Progenitor cell of endocrine pancreas (in vitro differentiated cells): ENCODE measurements around the gene PTRHD1. TPM values are rescaled to one million over a fixed set of nuclear protein-coding genes. Genes with fewer than 3 reads are reported as not detected.
"Not testable (repeated sequence)": the region's sequence is repeated elsewhere in the genome, so short reads cannot be mapped to it uniquely, and the experiment has no call there.

Experiments
- DNase-seq: peaks from one replicate; pipeline ENCODE4 v3.0.0; 2021; ENCODE audit warnings: low spot score; ENCODE audit not compliant: unreplicated experiment
- H3K27ac Mint-ChIP-seq: 2 replicates; pipeline ENCODE4 v1.8.0; 2021; ENCODE audit warnings: mild to moderate bottlenecking, moderate library complexity, mixed read lengths
- H3K27me3 Mint-ChIP-seq: 2 replicates; pipeline ENCODE4 v1.8.0; 2021; ENCODE audit warnings: mixed read lengths
- H3K36me3 Mint-ChIP-seq: 2 replicates; pipeline ENCODE4 v1.8.0; 2022; ENCODE audit warnings: mixed read lengths; ENCODE audit not compliant: insufficient read depth
- H3K4me1 Mint-ChIP-seq: 2 replicates; pipeline ENCODE4 v1.8.0; 2021; ENCODE audit warnings: low read depth, mixed read lengths
- H3K4me3 Mint-ChIP-seq: 2 replicates; pipeline ENCODE4 v1.8.0; 2021; ENCODE audit warnings: low read depth, mild to moderate bottlenecking, moderate library complexity, mixed read lengths
- H3K9me3 Mint-ChIP-seq: 2 replicates; pipeline ENCODE4 v1.8.0; 2021; ENCODE audit warnings: low read depth, mixed read lengths
- CTCF ChIP-seq: fragments of 200-600 bp; sonication (generic); IDR thresholded peaks from one replicate; pipeline ENCODE4 v1.5.0; 2021; ENCODE audit warnings: antibody characterized with exemption, mild to moderate bottlenecking; ENCODE audit not compliant: unreplicated experiment
- total RNA-seq: library from RNA; stranded (reverse); gene quantifications from 2 replicates; pipeline ENCODE4 v1.2.1, GENCODE V29; 2021

PTRHD1 gene
- total RNA-seq, 1 donor from 2014 or later, result 21.3 TPM

GRCh38 chr2:24839729-24840128, 46.5 kb upstream of the PTRHD1 start:
- H3K4me3 Mint-ChIP-seq, result no peak overlapping the region
- no peak overlapping the region for H3K27ac Mint-ChIP-seq
- H3K36me3 Mint-ChIP-seq, result peaks cover 4% of the 10 kb centered on the region
- TF ChIP-seq CTCF, result no peak
- H3K9me3 Mint-ChIP-seq, result no peaks in the 10 kb centered on the region
- no peak for DNase-seq
- H3K4me1 Mint-ChIP-seq, result no peaks in the 10 kb centered on the region
- H3K27me3 Mint-ChIP-seq, result no peaks in the 10 kb centered on the region

- Mint-ChIP-seq H3K4me3 (no peak overlapping the region), H3K36me3 (peaks cover 4% of the 10 kb centered on the region), H3K27ac (no peak overlapping the region), H3K27me3 (no peaks in the 10 kb centered on the region), H3K4me1 (no peaks in the 10 kb centered on the region), H3K9me3 (no peaks in the 10 kb centered on the region)
- DNase-seq, result no peak
- no peak for TF ChIP-seq CTCF
These were observed 45.4 kb upstream of the PTRHD1 start for GRCh38 chr2:24838541-24838940.

GRCh38 chr2:24837996-24838513, 44.9 kb upstream of the PTRHD1 start:
- H3K4me1 Mint-ChIP-seq, result peaks cover 2% of the 10 kb centered on the region

GRCh38 chr2:24836706-24837105, 43.5 kb upstream of the PTRHD1 start:
- H3K27ac Mint-ChIP-seq, result no peak overlapping the region
- peaks cover 4% of the 10 kb centered on the region for H3K36me3 Mint-ChIP-seq
- H3K9me3 Mint-ChIP-seq, result no peaks in the 10 kb centered on the region
- no peaks in the 10 kb centered on the region for H3K27me3 Mint-ChIP-seq
- no peak for DNase-seq
- H3K4me1 Mint-ChIP-seq, result peaks cover 2% of the 10 kb centered on the region
- H3K4me3 Mint-ChIP-seq, result no peak overlapping the region
- TF ChIP-seq CTCF, result no peak

More at GRCh38 chr2:24837996-24838513, 44.9 kb upstream of the PTRHD1 start:
- no peak for DNase-seq
- Mint-ChIP-seq H3K36me3 (peaks cover 4% of the 10 kb centered on the region), H3K27me3 (no peaks in the 10 kb centered on the region), H3K27ac (no peak overlapping the region), H3K4me3 (no peak overlapping the region), H3K9me3 (no peaks in the 10 kb centered on the region)
- TF ChIP-seq CTCF, result no peak

- Mint-ChIP-seq H3K36me3 (peaks cover 4% of the 10 kb centered on the region), H3K9me3 (no peaks in the 10 kb centered on the region), H3K4me3 (no peak overlapping the region), H3K4me1 (peaks cover 2% of the 10 kb centered on the region), H3K27me3 (no peaks in the 10 kb centered on the region), H3K27ac (no peak overlapping the region)
- TF ChIP-seq CTCF, result no peak
- no peak for DNase-seq
These were observed 43.0 kb upstream of the PTRHD1 start for GRCh38 chr2:24836206-24836605.

- not testable (repeated sequence) for H3K4me1 Mint-ChIP-seq, H3K27me3 Mint-ChIP-seq, H3K27ac Mint-ChIP-seq, H3K9me3 Mint-ChIP-seq, H3K36me3 Mint-ChIP-seq, H3K4me3 Mint-ChIP-seq, DNase-seq
These were observed 42.2 kb upstream of the PTRHD1 start for GRCh38 chr2:24835411-24835810.
